GM23338 (cell line): ENCODE data around the gene TAAR6. TPM values are rescaled to one million over a fixed set of nuclear protein-coding genes. Genes with fewer than 3 reads are reported as not detected.

Experiments
- ATAC-seq: fragments of 200-7000 bp; cut with Tn5 transposase; 3 replicates; pipeline ENCODE4 v1.9.1; 2020
- DNase-seq: peaks from one replicate; pipeline ENCODE4 v3.0.0-alpha.2; 2015; ENCODE audit warnings: low spot score
- H2AFZ ChIP-seq: fragments of 200-600 bp; sonication (generic); 2 replicates; pipeline ENCODE4 v1.8.0; 2016; ENCODE audit warnings: antibody characterized with exemption, mild to moderate bottlenecking, moderate library complexity
- H3F3A ChIP-seq: fragments of 200-600 bp; sonication (generic); replicated peaks from 2 replicates; pipeline ENCODE4 v1.8.0; 2017; ENCODE audit warnings: antibody characterized with exemption, mixed run types, low read depth
- H3K27ac ChIP-seq: fragments of 200-600 bp; sonication (generic); 2 replicates; pipeline ENCODE4 v1.6.1; 2016; ENCODE audit warnings: low read depth
- H3K27me3 ChIP-seq: fragments of 200-600 bp; sonication (generic); 2 replicates; pipeline ENCODE4 v1.8.0; 2016; ENCODE audit warnings: mild to moderate bottlenecking, mixed run types, moderate library complexity; ENCODE audit not compliant: insufficient read depth
- H3K36me3 ChIP-seq: fragments of 200-600 bp; sonication (generic); 2 replicates; pipeline ENCODE4 v1.8.0; 2016; ENCODE audit warnings: mild to moderate bottlenecking; ENCODE audit not compliant: insufficient read depth
- H3K4me1 ChIP-seq: fragments of 200-600 bp; sonication (generic); 2 replicates; pipeline ENCODE4 v1.8.0; 2016; ENCODE audit warnings: mild to moderate bottlenecking, moderate library complexity; ENCODE audit not compliant: insufficient read depth
- H3K4me2 ChIP-seq: fragments of 200-600 bp; sonication (generic); 2 replicates; pipeline ENCODE4 v1.7.1; 2017; ENCODE audit warnings: mixed run types
- H3K4me3 ChIP-seq: fragments of 200-600 bp; sonication (generic); 2 replicates; pipeline ENCODE4 v1.6.1; 2016; ENCODE audit warnings: mixed run types
- H3K79me2 ChIP-seq: fragments of 200-600 bp; sonication (generic); replicated peaks from 2 replicates; pipeline ENCODE4 v1.8.0; 2017; ENCODE audit warnings: mild to moderate bottlenecking; ENCODE audit not compliant: insufficient read depth
- H3K9me2 ChIP-seq: fragments of 200-600 bp; sonication (generic); 2 replicates; pipeline ENCODE4 v1.8.0; 2017; ENCODE audit not compliant: insufficient read depth
- H4K20me1 ChIP-seq: fragments of 200-600 bp; sonication (generic); replicated peaks from 2 replicates; pipeline ENCODE4 v1.8.0; 2017; ENCODE audit warnings: mild to moderate bottlenecking; ENCODE audit not compliant: insufficient read depth
- H3K27ac Mint-ChIP-seq: 2 replicates; pipeline ENCODE4 v1.8.0; 2020; ENCODE audit warnings: inconsistent platforms, mild to moderate bottlenecking, moderate library complexity, mixed read lengths
- H3K27me3 Mint-ChIP-seq: 3 replicates; pipeline ENCODE4 v1.8.0; 2022; ENCODE audit warnings: low read depth, mild to moderate bottlenecking, moderate library complexity, mixed read lengths, inconsistent platforms; ENCODE audit not compliant: insufficient read depth, poor library complexity
- H3K36me3 Mint-ChIP-seq: 3 replicates; pipeline ENCODE4 v1.8.0; 2021; ENCODE audit warnings: low read depth, mild to moderate bottlenecking, inconsistent platforms, moderate library complexity, mixed read lengths
- H3K4me1 Mint-ChIP-seq: 3 replicates; pipeline ENCODE4 v1.8.0; 2020; ENCODE audit warnings: mild to moderate bottlenecking, inconsistent platforms, mixed read lengths
- H3K4me3 Mint-ChIP-seq: 3 replicates; pipeline ENCODE4 v1.8.0; 2021; ENCODE audit warnings: moderate library complexity, mild to moderate bottlenecking, inconsistent platforms, mixed read lengths
- H3K9me3 Mint-ChIP-seq: 3 replicates; pipeline ENCODE4 v1.8.0; 2020; ENCODE audit warnings: moderate library complexity, mild to moderate bottlenecking, inconsistent platforms, mixed read lengths
- CREB1 ChIP-seq: fragments of 250-450 bp; sonication (Bioruptor Pico); IDR thresholded peaks from 2 replicates; pipeline ENCODE4 v1.5.0; 2020; ENCODE audit warnings: low read depth, mild to moderate bottlenecking, moderate library complexity
- EZH2 ChIP-seq: fragments of 200-600 bp; sonication (generic); IDR thresholded peaks from one replicate; pipeline ENCODE4 v1.8.0; 2017; ENCODE audit warnings: antibody characterized with exemption, mild to moderate bottlenecking, low read depth; ENCODE audit not compliant: unreplicated experiment
- JUNB ChIP-seq: IDR thresholded peaks from one replicate; pipeline ENCODE4 v1.6.1; 2016; ENCODE audit warnings: antibody characterized with exemption; ENCODE audit not compliant: unreplicated experiment
- NANOG ChIP-seq: IDR thresholded peaks from 2 replicates; pipeline ENCODE4 v1.6.1; 2016; ENCODE audit warnings: antibody characterized with exemption, borderline replicate concordance
- STAT1 ChIP-seq: IDR thresholded peaks from one replicate; pipeline ENCODE4 v1.6.1; 2016; ENCODE audit warnings: antibody characterized with exemption; ENCODE audit not compliant: unreplicated experiment
- ZNF114 ChIP-seq: fragments of 250-450 bp; sonication (Bioruptor Pico); IDR thresholded peaks from 2 replicates; pipeline ENCODE4 v1.5.0; 2020; ENCODE audit warnings: mild to moderate bottlenecking, moderate library complexity
- polyA plus RNA-seq: library from polyadenylated mRNA; unstranded; fragments of >200 nt; fragmentation: Nextera tagmentation; extraction: Ambion mirVana; gene quantifications from 2 replicates; pipeline ENCODE4 v1.2.1, GENCODE V29; 2016
- total RNA-seq: library from RNA; depleted of rRNA; stranded (reverse); fragments of >200 nt; shearing (Covaris generic); gene quantifications from 2 replicates; pipeline ENCODE4 v1.2.3, GENCODE V29; 2014
- TF ChIP-seq, protein P1 (sequence below): IDR thresholded peaks from one replicate; pipeline ENCODE4 v1.6.1; 2018; ENCODE audit warnings: antibody characterized with exemption; ENCODE audit not compliant: unreplicated experiment
- TF ChIP-seq, protein P2 (sequence below), 2 experiments: fragments of 200-600 bp in 1 of 2; sonication (generic) in 1 of 2; conservative IDR thresholded peaks; 2 replicates each; pipeline versions ENCODE4 v1.5.1 to v1.6.1; 2016 to 2017; ENCODE audit warnings: antibody characterized with exemption in 2 of 2, low read depth in 2 of 2, mild to moderate bottlenecking in 2 of 2, moderate library complexity in 1 of 2
- TF ChIP-seq, protein P3 (sequence below): IDR thresholded peaks from 2 replicates; pipeline ENCODE4 v1.6.1; 2016; ENCODE audit warnings: antibody characterized with exemption
- TF ChIP-seq, protein P4 (sequence below): fragments of 250-450 bp; sonication (Bioruptor Pico); IDR thresholded peaks from 2 replicates; pipeline ENCODE4 v1.5.0; 2020; ENCODE audit warnings: mild to moderate bottlenecking, moderate library complexity

TAAR6 gene
- total and polyA plus RNA-seq, 2 experiments from 2014 or later: not detected

DNA sequence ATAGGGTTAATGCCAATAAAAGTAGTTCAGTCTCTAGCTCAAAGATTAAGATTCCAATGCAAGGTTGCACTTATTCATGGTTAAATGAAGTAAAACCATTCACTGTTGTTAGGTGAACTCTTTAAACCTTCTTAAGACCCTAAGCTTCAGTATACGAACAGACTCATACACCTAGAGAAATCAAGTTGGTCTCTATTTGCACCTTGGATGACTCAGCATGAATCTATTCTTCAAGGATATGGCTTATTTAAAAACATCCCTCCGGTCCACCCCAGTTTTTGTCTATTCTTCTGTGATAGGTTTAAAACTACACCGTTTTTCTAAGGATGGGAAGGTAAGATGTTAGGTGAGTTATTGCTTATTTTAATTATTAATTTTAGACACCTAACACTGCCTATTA, 33.0 kb upstream of the TAAR6 start:
- Mint-ChIP-seq H3K4me3 (no peak overlapping the region), H3K27me3 (no peaks in the 10 kb centered on the region), H3K4me1 (no peaks in the 10 kb centered on the region), H3K36me3 (peaks cover 7% of the 10 kb centered on the region; the same call in 2 of the 3 replicates), H3K27ac (no peak overlapping the region), H3K9me3 (peaks cover 16% of the 10 kb centered on the region)
- Histone ChIP-seq H3K9me2 (no peaks in the 10 kb centered on the region), H4K20me1 (no peaks in the 10 kb centered on the region), H3K27ac (no peak overlapping the region), H3F3A (no peaks in the 10 kb centered on the region), H3K4me3 (no peak overlapping the region), H3K4me1 (no peaks in the 10 kb centered on the region), H3K79me2 (no peaks in the 10 kb centered on the region), H3K27me3 (no peaks in the 10 kb centered on the region), H3K4me2 (no peak overlapping the region), H3K36me3 (no peaks in the 10 kb centered on the region), H2AFZ (0 out of 2 replicates have a peak overlapping the region, but pooled peaks have one; percentile 1)
- DNase-seq (no peak), ATAC-seq (no peak)
- no peak for TF ChIP-seq EZH2
- TF ChIP-seq, protein P1, sequence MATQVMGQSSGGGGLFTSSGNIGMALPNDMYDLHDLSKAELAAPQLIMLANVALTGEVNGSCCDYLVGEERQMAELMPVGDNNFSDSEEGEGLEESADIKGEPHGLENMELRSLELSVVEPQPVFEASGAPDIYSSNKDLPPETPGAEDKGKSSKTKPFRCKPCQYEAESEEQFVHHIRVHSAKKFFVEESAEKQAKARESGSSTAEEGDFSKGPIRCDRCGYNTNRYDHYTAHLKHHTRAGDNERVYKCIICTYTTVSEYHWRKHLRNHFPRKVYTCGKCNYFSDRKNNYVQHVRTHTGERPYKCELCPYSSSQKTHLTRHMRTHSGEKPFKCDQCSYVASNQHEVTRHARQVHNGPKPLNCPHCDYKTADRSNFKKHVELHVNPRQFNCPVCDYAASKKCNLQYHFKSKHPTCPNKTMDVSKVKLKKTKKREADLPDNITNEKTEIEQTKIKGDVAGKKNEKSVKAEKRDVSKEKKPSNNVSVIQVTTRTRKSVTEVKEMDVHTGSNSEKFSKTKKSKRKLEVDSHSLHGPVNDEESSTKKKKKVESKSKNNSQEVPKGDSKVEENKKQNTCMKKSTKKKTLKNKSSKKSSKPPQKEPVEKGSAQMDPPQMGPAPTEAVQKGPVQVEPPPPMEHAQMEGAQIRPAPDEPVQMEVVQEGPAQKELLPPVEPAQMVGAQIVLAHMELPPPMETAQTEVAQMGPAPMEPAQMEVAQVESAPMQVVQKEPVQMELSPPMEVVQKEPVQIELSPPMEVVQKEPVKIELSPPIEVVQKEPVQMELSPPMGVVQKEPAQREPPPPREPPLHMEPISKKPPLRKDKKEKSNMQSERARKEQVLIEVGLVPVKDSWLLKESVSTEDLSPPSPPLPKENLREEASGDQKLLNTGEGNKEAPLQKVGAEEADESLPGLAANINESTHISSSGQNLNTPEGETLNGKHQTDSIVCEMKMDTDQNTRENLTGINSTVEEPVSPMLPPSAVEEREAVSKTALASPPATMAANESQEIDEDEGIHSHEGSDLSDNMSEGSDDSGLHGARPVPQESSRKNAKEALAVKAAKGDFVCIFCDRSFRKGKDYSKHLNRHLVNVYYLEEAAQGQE: no peak
- no peak for TF ChIP-seq NANOG

DNA sequence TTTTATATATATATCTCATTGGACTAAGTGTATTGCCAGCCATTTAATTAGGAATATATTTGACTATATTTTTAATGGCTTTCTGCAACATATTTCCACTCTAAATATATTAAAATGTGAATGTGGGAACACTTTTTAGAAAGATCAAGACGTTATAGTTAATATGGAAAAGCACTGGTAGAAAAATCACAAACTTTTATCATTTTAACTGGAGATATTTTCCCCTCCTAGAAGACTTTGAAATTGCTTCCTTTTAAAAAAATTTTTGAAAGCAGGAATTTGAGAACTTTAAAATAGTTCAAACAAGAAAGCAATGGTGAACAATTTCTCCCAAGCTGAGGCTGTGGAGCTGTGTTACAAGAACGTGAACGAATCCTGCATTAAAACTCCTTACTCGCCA, 32.1 kb upstream of the TAAR6 start, which contains the start of gene TAAR9:
Gene TAAR9 (plus strand): TSS at position 301 of the 400 bp plus-strand sequence. CDS start 13 bp downstream, at position 314.
- no peaks in the 10 kb centered on the region for H3K4me1 ChIP-seq
- DNase-seq (no peak), ATAC-seq (no peak)
- peak within 1 kb of the TSS; percentile 94 for H2AFZ ChIP-seq
- peaks cover 7% of the 10 kb centered on the region; the same call in 2 of the 3 replicates for H3K36me3 Mint-ChIP-seq
- no peak within 1 kb of the TSS for H3K27ac ChIP-seq
- H4K20me1 ChIP-seq: no peaks in the 10 kb centered on the region
- no peaks in the 10 kb centered on the region for H3K4me1 Mint-ChIP-seq
- H3K4me3 Mint-ChIP-seq: no peak within 1 kb of the TSS
- H3K79me2 ChIP-seq: no peaks in the 10 kb centered on the region
- H3F3A ChIP-seq: no peaks in the 10 kb centered on the region
- H3K4me3 ChIP-seq: no peak within 1 kb of the TSS
- peaks cover 12% of the 10 kb centered on the region for H3K9me3 Mint-ChIP-seq
- H3K9me2 ChIP-seq: no peaks in the 10 kb centered on the region
- no peaks in the 10 kb centered on the region for H3K27me3 ChIP-seq
- H3K36me3 ChIP-seq: no peaks in the 10 kb centered on the region
- no peaks in the 10 kb centered on the region for H3K27me3 Mint-ChIP-seq
- no peak within 1 kb of the TSS for H3K4me2 ChIP-seq
- H3K27ac Mint-ChIP-seq: no peak within 1 kb of the TSS
- no peak for TF ChIP-seq EZH2
- no peak for TF ChIP-seq ZNF114 (CRISPR knock-in tag)
- no peak for TF ChIP-seq JUNB
- TF ChIP-seq CREB1 (CRISPR knock-in tag): no peak
- TF ChIP-seq, protein P2, sequence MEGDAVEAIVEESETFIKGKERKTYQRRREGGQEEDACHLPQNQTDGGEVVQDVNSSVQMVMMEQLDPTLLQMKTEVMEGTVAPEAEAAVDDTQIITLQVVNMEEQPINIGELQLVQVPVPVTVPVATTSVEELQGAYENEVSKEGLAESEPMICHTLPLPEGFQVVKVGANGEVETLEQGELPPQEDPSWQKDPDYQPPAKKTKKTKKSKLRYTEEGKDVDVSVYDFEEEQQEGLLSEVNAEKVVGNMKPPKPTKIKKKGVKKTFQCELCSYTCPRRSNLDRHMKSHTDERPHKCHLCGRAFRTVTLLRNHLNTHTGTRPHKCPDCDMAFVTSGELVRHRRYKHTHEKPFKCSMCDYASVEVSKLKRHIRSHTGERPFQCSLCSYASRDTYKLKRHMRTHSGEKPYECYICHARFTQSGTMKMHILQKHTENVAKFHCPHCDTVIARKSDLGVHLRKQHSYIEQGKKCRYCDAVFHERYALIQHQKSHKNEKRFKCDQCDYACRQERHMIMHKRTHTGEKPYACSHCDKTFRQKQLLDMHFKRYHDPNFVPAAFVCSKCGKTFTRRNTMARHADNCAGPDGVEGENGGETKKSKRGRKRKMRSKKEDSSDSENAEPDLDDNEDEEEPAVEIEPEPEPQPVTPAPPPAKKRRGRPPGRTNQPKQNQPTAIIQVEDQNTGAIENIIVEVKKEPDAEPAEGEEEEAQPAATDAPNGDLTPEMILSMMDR (conservative IDR thresholded peaks at IDR 0.05; ENCODE audit: low read depth in 2 of 2): no peak
- TF ChIP-seq, protein P3, sequence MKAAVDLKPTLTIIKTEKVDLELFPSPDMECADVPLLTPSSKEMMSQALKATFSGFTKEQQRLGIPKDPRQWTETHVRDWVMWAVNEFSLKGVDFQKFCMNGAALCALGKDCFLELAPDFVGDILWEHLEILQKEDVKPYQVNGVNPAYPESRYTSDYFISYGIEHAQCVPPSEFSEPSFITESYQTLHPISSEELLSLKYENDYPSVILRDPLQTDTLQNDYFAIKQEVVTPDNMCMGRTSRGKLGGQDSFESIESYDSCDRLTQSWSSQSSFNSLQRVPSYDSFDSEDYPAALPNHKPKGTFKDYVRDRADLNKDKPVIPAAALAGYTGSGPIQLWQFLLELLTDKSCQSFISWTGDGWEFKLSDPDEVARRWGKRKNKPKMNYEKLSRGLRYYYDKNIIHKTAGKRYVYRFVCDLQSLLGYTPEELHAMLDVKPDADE: no peak
- TF ChIP-seq, protein P4, sequence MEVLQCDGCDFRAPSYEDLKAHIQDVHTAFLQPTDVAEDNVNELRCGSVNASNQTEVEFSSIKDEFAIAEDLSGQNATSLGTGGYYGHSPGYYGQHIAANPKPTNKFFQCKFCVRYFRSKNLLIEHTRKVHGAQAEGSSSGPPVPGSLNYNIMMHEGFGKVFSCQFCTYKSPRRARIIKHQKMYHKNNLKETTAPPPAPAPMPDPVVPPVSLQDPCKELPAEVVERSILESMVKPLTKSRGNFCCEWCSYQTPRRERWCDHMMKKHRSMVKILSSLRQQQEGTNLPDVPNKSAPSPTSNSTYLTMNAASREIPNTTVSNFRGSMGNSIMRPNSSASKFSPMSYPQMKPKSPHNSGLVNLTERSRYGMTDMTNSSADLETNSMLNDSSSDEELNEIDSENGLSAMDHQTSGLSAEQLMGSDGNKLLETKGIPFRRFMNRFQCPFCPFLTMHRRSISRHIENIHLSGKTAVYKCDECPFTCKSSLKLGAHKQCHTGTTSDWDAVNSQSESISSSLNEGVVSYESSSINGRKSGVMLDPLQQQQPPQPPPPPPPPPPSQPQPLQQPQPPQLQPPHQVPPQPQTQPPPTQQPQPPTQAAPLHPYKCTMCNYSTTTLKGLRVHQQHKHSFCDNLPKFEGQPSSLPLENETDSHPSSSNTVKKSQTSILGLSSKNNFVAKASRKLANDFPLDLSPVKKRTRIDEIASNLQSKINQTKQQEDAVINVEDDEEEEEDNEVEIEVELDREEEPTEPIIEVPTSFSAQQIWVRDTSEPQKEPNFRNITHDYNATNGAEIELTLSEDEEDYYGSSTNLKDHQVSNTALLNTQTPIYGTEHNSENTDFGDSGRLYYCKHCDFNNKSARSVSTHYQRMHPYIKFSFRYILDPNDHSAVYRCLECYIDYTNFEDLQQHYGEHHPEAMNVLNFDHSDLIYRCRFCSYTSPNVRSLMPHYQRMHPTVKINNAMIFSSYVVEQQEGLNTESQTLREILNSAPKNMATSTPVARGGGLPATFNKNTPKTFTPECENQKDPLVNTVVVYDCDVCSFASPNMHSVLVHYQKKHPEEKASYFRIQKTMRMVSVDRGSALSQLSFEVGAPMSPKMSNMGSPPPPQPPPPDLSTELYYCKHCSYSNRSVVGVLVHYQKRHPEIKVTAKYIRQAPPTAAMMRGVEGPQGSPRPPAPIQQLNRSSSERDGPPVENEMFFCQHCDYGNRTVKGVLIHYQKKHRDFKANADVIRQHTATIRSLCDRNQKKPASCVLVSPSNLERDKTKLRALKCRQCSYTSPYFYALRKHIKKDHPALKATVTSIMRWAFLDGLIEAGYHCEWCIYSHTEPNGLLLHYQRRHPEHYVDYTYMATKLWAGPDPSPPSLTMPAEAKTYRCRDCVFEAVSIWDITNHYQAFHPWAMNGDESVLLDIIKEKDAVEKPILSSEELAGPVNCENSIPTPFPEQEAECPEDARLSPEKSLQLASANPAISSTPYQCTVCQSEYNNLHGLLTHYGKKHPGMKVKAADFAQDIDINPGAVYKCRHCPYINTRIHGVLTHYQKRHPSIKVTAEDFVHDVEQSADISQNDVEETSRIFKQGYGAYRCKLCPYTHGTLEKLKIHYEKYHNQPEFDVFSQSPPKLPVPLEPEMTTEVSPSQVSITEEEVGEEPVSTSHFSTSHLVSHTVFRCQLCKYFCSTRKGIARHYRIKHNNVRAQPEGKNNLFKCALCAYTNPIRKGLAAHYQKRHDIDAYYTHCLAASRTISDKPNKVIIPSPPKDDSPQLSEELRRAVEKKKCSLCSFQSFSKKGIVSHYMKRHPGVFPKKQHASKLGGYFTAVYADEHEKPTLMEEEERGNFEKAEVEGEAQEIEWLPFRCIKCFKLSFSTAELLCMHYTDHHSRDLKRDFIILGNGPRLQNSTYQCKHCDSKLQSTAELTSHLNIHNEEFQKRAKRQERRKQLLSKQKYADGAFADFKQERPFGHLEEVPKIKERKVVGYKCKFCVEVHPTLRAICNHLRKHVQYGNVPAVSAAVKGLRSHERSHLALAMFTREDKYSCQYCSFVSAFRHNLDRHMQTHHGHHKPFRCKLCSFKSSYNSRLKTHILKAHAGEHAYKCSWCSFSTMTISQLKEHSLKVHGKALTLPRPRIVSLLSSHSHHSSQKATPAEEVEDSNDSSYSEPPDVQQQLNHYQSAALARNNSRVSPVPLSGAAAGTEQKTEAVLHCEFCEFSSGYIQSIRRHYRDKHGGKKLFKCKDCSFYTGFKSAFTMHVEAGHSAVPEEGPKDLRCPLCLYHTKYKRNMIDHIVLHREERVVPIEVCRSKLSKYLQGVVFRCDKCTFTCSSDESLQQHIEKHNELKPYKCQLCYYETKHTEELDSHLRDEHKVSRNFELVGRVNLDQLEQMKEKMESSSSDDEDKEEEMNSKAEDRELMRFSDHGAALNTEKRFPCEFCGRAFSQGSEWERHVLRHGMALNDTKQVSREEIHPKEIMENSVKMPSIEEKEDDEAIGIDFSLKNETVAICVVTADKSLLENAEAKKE (CRISPR knock-in tag): no peak
- TF ChIP-seq STAT1: no peak
